VCaP (cell line): ENCODE measurements around the gene IAH1.
"Not testable (repeated sequence)": the region's sequence is repeated elsewhere in the genome, so short reads cannot be mapped to it uniquely, and the experiment has no call there.

Experiments used
- H3K27ac ChIP-seq: fragments of 450-650 bp; 2 replicates; pipeline ENCODE4 v1.5.1; 2017
- TF ChIP-seq, protein P1 (sequence below): fragments of 450-650 bp; conservative IDR thresholded peaks from 2 replicates; pipeline ENCODE4 v1.5.1; 2017; ENCODE audit warnings: mild to moderate bottlenecking, moderate library complexity

IAH1 gene

GRCh38 chr2:9508931-9509330 is 34.6 kb downstream of the IAH1 start:
- no peak overlapping the region for H3K27ac ChIP-seq
- TF ChIP-seq, protein P1, sequence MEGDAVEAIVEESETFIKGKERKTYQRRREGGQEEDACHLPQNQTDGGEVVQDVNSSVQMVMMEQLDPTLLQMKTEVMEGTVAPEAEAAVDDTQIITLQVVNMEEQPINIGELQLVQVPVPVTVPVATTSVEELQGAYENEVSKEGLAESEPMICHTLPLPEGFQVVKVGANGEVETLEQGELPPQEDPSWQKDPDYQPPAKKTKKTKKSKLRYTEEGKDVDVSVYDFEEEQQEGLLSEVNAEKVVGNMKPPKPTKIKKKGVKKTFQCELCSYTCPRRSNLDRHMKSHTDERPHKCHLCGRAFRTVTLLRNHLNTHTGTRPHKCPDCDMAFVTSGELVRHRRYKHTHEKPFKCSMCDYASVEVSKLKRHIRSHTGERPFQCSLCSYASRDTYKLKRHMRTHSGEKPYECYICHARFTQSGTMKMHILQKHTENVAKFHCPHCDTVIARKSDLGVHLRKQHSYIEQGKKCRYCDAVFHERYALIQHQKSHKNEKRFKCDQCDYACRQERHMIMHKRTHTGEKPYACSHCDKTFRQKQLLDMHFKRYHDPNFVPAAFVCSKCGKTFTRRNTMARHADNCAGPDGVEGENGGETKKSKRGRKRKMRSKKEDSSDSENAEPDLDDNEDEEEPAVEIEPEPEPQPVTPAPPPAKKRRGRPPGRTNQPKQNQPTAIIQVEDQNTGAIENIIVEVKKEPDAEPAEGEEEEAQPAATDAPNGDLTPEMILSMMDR: no peak

GRCh38 chr2:9513946-9514345 is 39.6 kb downstream of the IAH1 start:
- not testable (repeated sequence) for H3K27ac ChIP-seq

- no peak overlapping the region for H3K27ac ChIP-seq
- TF ChIP-seq, protein P1: no peak
Observed at GRCh38 chr2:9517118-9517782, 42.9 kb downstream of the IAH1 start.

DNA sequence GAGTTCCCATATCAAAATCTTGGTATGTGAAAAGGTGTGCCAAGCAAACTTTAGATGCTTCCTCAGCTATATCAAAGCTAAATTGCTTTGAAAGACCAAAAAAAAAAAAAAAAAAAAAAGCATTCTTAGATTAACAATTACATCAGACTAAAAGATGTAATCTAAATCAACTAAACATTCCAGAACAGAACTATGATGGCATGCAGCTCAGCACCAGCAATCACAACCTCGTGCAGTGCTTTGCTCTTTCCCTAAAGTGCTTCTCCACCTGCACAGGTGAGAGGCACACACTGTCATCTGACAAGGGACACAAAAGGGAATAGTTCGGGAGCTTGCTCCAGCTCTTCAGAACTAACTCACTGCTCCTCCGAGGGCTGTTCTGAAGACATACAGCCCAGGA is 43.8 kb downstream of the IAH1 start:
- H3K27ac ChIP-seq: no peak overlapping the region
- TF ChIP-seq, protein P1: no peak

- TF ChIP-seq, protein P1: no peak
- H3K27ac ChIP-seq: no peak overlapping the region
Observed at GRCh38 chr2:9518780-9519179, 44.4 kb downstream of the IAH1 start.

DNA sequence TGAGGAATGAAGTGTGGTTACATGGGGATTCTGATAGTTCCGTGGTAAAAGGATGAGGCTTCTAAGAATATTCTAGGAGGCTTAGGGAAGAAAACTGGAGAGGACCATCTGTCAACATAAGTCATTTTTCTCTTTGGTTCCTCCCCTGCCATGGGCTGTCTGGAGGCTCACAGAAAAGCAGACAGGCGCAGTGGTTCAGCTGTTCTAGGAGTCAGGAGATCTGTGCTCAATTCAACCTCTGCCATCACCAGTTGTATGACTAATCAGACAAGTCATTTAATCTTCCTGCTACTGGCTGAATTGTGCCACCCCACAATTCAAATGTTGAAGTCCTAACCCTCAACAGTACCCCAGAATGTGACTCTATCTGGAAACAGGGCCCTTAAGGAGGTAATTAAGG is 44.9 kb downstream of the IAH1 start:
- no peak overlapping the region for H3K27ac ChIP-seq

DNA sequence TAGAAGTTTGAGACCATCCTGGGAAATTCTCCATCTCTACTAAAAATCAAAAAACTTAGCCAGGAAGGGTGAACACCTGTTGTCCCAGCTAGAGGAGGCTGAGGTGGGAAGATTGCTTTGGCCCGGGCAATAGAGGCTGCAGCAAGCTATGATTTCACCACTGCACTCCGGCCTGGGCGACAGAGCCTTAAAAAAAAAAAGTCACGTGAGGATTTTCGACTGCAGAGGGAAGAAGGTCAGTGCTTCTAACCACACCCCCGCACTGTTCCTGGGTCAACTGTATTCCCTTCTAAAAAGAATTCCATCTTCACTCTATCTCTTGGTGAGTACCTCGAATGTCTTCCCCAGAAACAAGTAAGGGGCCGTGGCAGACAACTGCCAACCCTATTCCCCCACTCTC is 49.9 kb downstream of the IAH1 start:
- TF ChIP-seq, protein P1: no peak
- no peak overlapping the region for H3K27ac ChIP-seq

More for the DNA sequence above, 44.9 kb downstream of the IAH1 start:
- TF ChIP-seq, protein P1: no peak

- H3K27ac ChIP-seq: no peak overlapping the region
Observed at GRCh38 chr2:9525266-9525665, 50.9 kb downstream of the IAH1 start.

More at GRCh38 chr2:9525266-9525665, 50.9 kb downstream of the IAH1 start:
- TF ChIP-seq, protein P1: no peak
